Adipocyte (in vitro differentiated cells): ENCODE measurements around the gene ADSL.

Experiments
- DNase-seq: peaks from one replicate; pipeline ENCODE4 v3.0.0-alpha.2; 2015; ENCODE audit warnings: low read depth
- H3K27me3 ChIP-seq: replicated peaks from 2 replicates; pipeline ENCODE4 v1.7.0; 2013; ENCODE audit warnings: mild to moderate bottlenecking, low read length, moderate library complexity; ENCODE audit not compliant: control insufficient read depth, insufficient read depth
- H3K36me3 ChIP-seq: 2 replicates; pipeline ENCODE4 v1.7.0; 2013; ENCODE audit warnings: low read length, mild to moderate bottlenecking, moderate library complexity; ENCODE audit not compliant: control insufficient read depth, insufficient read depth, severe bottlenecking
- H3K4me1 ChIP-seq: 2 replicates; pipeline ENCODE4 v1.7.0; 2013; ENCODE audit warnings: mild to moderate bottlenecking, low read length, moderate library complexity; ENCODE audit not compliant: control insufficient read depth, insufficient read depth
- H3K4me3 ChIP-seq: 2 replicates; pipeline ENCODE4 v1.7.0; 2013; ENCODE audit warnings: mild to moderate bottlenecking, low read length, moderate library complexity
- H3K9ac ChIP-seq: 2 replicates; pipeline ENCODE4 v1.7.0; 2013; ENCODE audit warnings: mild to moderate bottlenecking, low read length, moderate library complexity
- H3K9me3 ChIP-seq: 2 replicates; pipeline ENCODE4 v1.7.0; 2013; ENCODE audit warnings: mild to moderate bottlenecking, low read length, moderate library complexity; ENCODE audit not compliant: control insufficient read depth

The ADSL gene

GRCh38 chr22:40395607-40396006 is 49.3 kb downstream of the ADSL start:
- H3K4me3 ChIP-seq = no peak overlapping the region
- no peak for DNase-seq
- H3K4me1 ChIP-seq = no peaks in the 10 kb centered on the region
- peaks cover 13% of the 10 kb centered on the region for H3K36me3 ChIP-seq
- no peak overlapping the region for H3K9ac ChIP-seq
- H3K9me3 ChIP-seq = no peaks in the 10 kb centered on the region
- no peaks in the 10 kb centered on the region for H3K27me3 ChIP-seq

DNA sequence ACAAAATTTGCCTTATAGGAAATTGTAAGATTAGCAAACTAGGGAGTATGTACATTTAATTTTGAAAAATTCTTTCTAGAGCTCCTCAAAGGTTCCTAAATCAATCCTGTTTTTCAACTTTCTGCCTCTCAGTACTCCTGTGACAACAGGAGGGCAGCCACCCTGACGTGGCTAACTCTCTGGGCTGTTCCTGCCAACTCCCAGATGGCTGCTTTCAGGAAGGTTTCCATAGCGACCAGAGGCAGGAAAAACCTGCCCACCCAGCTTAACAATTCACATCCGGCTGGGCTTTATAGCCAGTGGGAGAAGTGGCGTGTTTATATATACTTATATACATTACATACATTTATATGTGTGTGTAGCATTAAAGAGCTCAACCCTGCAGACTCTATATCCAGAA is 50.6 kb downstream of the ADSL start:
- Histone ChIP-seq H3K9ac (no peak overlapping the region), H3K4me1 (no peaks in the 10 kb centered on the region), H3K36me3 (peaks cover 18% of the 10 kb centered on the region), H3K27me3 (no peaks in the 10 kb centered on the region), H3K4me3 (no peak overlapping the region), H3K9me3 (no peaks in the 10 kb centered on the region)
- peak; percentile 54 for DNase-seq

- no peak for DNase-seq
- H3K4me1 ChIP-seq = no peaks in the 10 kb centered on the region
- H3K27me3 ChIP-seq = no peaks in the 10 kb centered on the region
- H3K4me3 ChIP-seq = no peak overlapping the region
- peaks cover 21% of the 10 kb centered on the region for H3K36me3 ChIP-seq
- H3K9ac ChIP-seq = no peak overlapping the region
- no peaks in the 10 kb centered on the region for H3K9me3 ChIP-seq
Measured at GRCh38 chr22:40397396-40397795, 51.1 kb downstream of the ADSL start.

DNA sequence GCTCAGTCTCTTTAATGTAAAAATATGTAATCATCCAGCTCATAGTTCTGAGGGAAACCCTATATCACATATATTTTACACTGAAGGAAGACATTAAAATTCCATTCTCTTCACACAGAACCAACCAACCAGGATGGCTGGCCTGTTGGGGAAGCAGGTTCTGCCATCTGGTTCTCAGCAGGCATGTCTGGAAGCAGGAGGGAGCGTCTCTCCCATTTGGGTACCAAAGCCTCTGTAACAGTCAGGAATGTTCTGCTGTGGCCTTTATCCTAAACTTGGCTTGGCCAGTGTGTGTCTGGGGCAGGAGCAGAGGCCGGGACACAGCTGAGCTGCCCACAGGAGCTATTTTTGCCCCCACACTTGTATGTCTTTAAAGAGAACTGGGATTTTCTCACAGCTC is 53.3 kb downstream of the ADSL start:
- no peak for DNase-seq
- Histone ChIP-seq H3K4me3 (no peak overlapping the region), H3K9me3 (no peaks in the 10 kb centered on the region), H3K4me1 (no peaks in the 10 kb centered on the region), H3K9ac (no peak overlapping the region), H3K27me3 (no peaks in the 10 kb centered on the region), H3K36me3 (peaks cover 31% of the 10 kb centered on the region)

- Histone ChIP-seq H3K9me3 (no peaks in the 10 kb centered on the region), H3K4me1 (no peaks in the 10 kb centered on the region), H3K9ac (no peak overlapping the region), H3K27me3 (no peaks in the 10 kb centered on the region), H3K4me3 (no peak overlapping the region), H3K36me3 (peaks cover 36% of the 10 kb centered on the region)
- no peak for DNase-seq
Measured at GRCh38 chr22:40400159-40400558, 53.9 kb downstream of the ADSL start.

DNA sequence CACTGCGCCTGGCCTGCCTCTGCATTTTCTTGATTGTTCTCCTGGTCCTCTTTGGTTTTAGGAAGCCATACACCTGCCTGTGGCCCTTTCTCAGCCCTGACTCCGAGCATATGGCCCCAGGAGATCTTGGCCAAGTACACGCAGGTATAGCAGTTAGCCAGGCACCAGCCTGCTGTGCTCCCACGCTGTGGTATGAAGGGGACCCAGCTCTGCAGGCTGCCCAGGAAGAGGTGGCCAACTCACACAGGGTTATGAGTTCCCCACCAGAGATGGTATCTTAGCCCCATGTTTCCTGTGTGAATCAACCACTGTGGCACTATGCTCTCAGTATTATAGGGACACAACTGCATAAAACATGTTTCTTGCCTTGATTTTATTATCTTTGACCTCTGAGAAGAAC is 55.2 kb downstream of the ADSL start:
- Histone ChIP-seq H3K9me3 (no peaks in the 10 kb centered on the region), H3K4me1 (no peaks in the 10 kb centered on the region), H3K36me3 (peaks cover 41% of the 10 kb centered on the region), H3K9ac (no peak overlapping the region), H3K27me3 (no peaks in the 10 kb centered on the region), H3K4me3 (no peak overlapping the region)
- no peak for DNase-seq

DNA sequence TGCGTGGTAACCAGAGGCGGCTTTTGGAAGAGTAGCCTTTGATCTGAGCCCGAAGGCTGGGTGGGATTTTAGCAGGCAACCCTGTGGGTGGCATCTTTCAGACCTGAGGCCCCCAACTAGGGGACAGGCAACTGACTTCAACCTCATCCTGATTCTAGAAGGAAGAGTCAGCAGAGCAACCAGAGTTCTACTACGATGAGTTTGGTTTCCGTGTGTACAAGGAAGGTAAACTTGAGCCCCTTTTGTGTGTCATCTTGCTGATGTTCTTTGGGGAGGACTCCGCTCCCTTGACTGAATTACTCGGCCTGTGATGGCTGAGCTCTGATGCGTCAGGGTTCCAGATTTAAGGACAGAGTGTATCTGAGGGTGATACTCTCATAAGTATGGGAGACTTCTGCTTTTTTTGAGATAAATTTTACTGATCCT is 55.7 kb downstream of the ADSL start:
- Histone ChIP-seq H3K9me3 (no peaks in the 10 kb centered on the region), H3K9ac (no peak overlapping the region), H3K4me1 (no peaks in the 10 kb centered on the region), H3K4me3 (no peak overlapping the region), H3K36me3 (peaks cover 46% of the 10 kb centered on the region), H3K27me3 (no peaks in the 10 kb centered on the region)
- no peak for DNase-seq

DNA sequence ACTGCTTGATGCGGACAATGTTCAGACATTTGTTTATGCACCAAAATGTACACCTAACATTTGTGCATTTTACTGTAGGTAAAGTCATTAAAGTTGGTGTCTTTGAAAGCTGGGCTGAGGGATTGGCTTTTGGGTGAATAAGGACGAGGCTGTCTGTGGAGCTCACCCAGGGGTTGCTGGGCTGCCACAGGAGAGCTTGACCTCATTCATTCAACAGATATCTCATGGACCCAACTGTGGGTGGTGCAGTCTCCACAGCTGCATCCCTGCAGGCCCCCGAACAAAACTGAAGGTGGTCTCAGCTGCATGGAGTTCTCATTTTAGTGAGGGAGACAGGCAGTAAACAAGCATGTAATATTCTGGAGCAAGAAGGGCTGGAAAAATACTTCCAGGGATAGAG is 56.8 kb downstream of the ADSL start:
- Histone ChIP-seq H3K9me3 (no peaks in the 10 kb centered on the region), H3K4me1 (no peaks in the 10 kb centered on the region), H3K36me3 (peaks cover 57% of the 10 kb centered on the region), H3K9ac (no peak overlapping the region), H3K4me3 (no peak overlapping the region), H3K27me3 (no peaks in the 10 kb centered on the region)
- DNase-seq = no peak

GRCh38 chr22:40403651-40404050 is 57.4 kb downstream of the ADSL start:
- no peaks in the 10 kb centered on the region for H3K9me3 ChIP-seq
- no peaks in the 10 kb centered on the region for H3K4me1 ChIP-seq
- H3K36me3 ChIP-seq = peaks cover 62% of the 10 kb centered on the region
- no peak overlapping the region for H3K4me3 ChIP-seq
- H3K9ac ChIP-seq = no peak overlapping the region
- no peak for DNase-seq
- H3K27me3 ChIP-seq = no peaks in the 10 kb centered on the region

- Histone ChIP-seq H3K9me3 (no peaks in the 10 kb centered on the region), H3K27me3 (no peaks in the 10 kb centered on the region), H3K4me3 (no peak overlapping the region), H3K4me1 (no peaks in the 10 kb centered on the region), H3K36me3 (peaks cover 71% of the 10 kb centered on the region), H3K9ac (no peak overlapping the region)
- DNase-seq = no peak
Measured at GRCh38 chr22:40404251-40405177, 58.2 kb downstream of the ADSL start.

- no peaks in the 10 kb centered on the region for H3K9me3 ChIP-seq
- H3K27me3 ChIP-seq = no peaks in the 10 kb centered on the region
- H3K4me3 ChIP-seq = no peak overlapping the region
- no peak for DNase-seq
- peaks cover 80% of the 10 kb centered on the region for H3K36me3 ChIP-seq
- H3K9ac ChIP-seq = no peak overlapping the region
- H3K4me1 ChIP-seq = no peaks in the 10 kb centered on the region
Measured at GRCh38 chr22:40405178-40406062, 59.1 kb downstream of the ADSL start.
